Measurements from ENCODE around the gene SPOCK3. TPM values are rescaled to one million over a fixed set of nuclear protein-coding genes. Genes with fewer than 3 reads are reported as not detected.

SPOCK3 gene
- total and polyA plus RNA-seq, 11 donors: 0.06 to 3.0 (median 1.1) TPM; not detected in 1

DNA sequence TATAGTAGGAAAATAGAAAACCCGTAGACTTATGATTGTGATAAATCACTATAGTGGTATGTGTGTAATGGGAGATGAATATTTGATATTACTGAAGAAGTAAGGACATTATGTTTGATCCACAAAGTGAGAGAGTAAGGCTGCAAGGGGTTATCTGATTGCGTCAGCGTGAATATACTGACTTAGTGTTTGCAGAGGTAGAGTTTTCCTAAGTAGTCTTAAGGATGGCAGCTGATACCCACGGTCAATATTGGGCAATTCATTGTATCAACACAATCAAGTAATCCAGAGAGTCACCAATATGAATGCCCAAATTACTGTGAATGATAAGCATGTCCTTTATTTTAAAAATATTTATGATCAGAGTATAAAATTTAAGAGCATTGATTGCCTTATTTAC, 83.7 kb downstream of the SPOCK3 start:
- no peak for ATAC-seq
- no peak for DNase-seq
- no peaks in the 10 kb centered on the region for H3K27me3 ChIP-seq
- H3K4me1 ChIP-seq: no peaks in the 10 kb centered on the region
- 89 to 93% (median 89%) methylated on average over 4 of the region's 4 CpGs for WGBS, 4 donors
- H3K9me3 ChIP-seq: peaks cover 0 to 6% (median 0%) of the 10 kb centered on the region in 12 donors
- H3K36me3 ChIP-seq: no peaks in the 10 kb centered on the region
- H3K4me3 ChIP-seq: no peak overlapping the region
- TF ChIP-seq POLR2A (IDR thresholded peaks at IDR 0.05): no peak
- TF ChIP-seq, protein P1, sequence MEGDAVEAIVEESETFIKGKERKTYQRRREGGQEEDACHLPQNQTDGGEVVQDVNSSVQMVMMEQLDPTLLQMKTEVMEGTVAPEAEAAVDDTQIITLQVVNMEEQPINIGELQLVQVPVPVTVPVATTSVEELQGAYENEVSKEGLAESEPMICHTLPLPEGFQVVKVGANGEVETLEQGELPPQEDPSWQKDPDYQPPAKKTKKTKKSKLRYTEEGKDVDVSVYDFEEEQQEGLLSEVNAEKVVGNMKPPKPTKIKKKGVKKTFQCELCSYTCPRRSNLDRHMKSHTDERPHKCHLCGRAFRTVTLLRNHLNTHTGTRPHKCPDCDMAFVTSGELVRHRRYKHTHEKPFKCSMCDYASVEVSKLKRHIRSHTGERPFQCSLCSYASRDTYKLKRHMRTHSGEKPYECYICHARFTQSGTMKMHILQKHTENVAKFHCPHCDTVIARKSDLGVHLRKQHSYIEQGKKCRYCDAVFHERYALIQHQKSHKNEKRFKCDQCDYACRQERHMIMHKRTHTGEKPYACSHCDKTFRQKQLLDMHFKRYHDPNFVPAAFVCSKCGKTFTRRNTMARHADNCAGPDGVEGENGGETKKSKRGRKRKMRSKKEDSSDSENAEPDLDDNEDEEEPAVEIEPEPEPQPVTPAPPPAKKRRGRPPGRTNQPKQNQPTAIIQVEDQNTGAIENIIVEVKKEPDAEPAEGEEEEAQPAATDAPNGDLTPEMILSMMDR (IDR thresholded peaks at IDR 0.05): no peak
- intact Hi-C loops (cut with DNase I): no loop called here
- no peak overlapping the region for H3K27ac ChIP-seq

DNA sequence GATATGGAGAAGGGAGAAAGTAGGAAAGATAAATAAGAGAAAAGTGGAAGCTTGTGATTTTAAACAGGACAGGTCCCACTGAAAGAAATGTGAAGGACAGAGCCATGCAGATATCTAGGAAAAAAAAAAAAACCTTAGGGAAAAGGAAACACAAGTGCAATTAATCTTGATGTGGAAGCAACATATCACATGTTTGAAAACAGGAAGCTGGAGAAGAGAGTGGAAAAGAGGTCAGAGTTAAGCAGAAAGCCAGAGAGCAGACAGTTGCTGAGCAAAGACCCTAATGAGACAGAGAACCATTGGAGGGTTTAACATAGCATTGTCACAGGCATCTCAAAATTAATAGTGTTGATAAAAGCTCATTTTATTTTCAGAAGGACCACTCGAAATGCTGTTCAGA, 89.7 kb downstream of the SPOCK3 start:
- Histone ChIP-seq H3K4me3 (no peak overlapping the region), H3K36me3 (no peaks in the 10 kb centered on the region), H3K27me3 (no peaks in the 10 kb centered on the region), H3K9me3 (peaks cover 0 to 6% (median 0%) of the 10 kb centered on the region in 12 donors), H3K27ac (no peak overlapping the region), H3K4me1 (no peaks in the 10 kb centered on the region)
- TF ChIP-seq POLR2A (IDR thresholded peaks at IDR 0.05): no peak
- TF ChIP-seq, protein P1 (IDR thresholded peaks at IDR 0.05): no peak
- 31 to 48% (median 45%) methylated on average over 1 of the region's 1 CpG for WGBS, 4 donors
- no peak for DNase-seq
- ATAC-seq: no peak
- intact Hi-C loops (cut with DNase I): loop anchor here in 1 of 10 donors (5.0 kb wide), 1 partner anchor 122 kb away; no protein-coding TSS in a partner anchor

DNA sequence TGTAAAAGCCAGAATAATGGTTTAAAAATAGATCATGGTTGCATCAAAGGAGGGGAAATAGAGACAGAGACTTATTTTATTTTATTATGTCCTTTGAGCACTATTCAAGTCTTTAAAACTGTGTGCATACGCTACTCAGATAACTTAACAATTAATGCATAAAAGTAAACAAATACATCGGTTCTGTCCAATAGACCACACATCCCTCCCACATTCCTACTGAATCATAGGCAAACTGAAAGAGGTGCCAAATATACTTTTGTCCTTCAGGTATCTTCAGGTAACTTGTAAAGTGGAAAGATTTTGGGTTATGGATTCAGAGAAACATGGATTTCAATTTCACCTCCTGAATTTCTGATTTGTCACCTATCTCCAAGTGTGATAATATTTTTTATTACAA, 91.3 kb downstream of the SPOCK3 start:
- intact Hi-C loops (cut with DNase I): loop anchor here in 1 of 10 donors (5.0 kb wide), 1 partner anchor 121 kb away; no protein-coding TSS in a partner anchor
- no peak for ATAC-seq
- 90 to 94% (median 92%) methylated on average over 2 of the region's 2 CpGs for WGBS, 4 donors

DNA sequence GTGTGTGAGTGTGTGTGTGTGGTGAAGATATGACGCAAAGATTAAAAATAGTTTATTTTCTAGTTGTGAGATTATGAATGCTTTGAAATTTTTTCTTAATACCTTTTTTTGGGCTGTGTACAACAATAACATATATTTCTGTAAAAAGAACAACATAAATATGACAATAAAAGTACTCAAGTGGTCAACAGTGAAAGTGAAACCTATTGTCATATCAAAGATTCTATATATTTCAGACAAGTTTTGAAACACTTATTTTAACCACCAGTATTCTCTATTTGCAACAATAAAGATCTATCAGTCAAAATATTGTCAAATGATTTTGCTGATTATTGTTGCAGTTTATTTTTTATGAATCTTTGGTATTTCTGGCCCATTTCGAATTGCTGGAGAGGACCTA, 98.0 kb downstream of the SPOCK3 start:
- no peaks in the 10 kb centered on the region for H3K27me3 ChIP-seq
- DNase-seq (no peak), ATAC-seq (no peak)
- H3K36me3 ChIP-seq: no peaks in the 10 kb centered on the region
- no peak for TF ChIP-seq POLR2A (IDR thresholded peaks at IDR 0.05)
- TF ChIP-seq, protein P1 (IDR thresholded peaks at IDR 0.05): no peak
- WGBS, 4 donors: 85 to 92% (median 87%) methylated on average over 2 of the region's 2 CpGs
- no peak overlapping the region for H3K27ac ChIP-seq
- no peak overlapping the region for H3K4me3 ChIP-seq
- intact Hi-C loops (cut with DNase I): no loop called here
- H3K9me3 ChIP-seq: no peaks in the 10 kb centered on the region
- H3K4me1 ChIP-seq: no peaks in the 10 kb centered on the region

More for the DNA sequence above, 91.3 kb downstream of the SPOCK3 start:
- no peak for TF ChIP-seq POLR2A (IDR thresholded peaks at IDR 0.05)
- TF ChIP-seq, protein P1 (IDR thresholded peaks at IDR 0.05): no peak
- no peak overlapping the region for H3K27ac ChIP-seq
- no peaks in the 10 kb centered on the region for H3K36me3 ChIP-seq
- no peak overlapping the region for H3K4me3 ChIP-seq
- DNase-seq: no peak
- H3K4me1 ChIP-seq: no peaks in the 10 kb centered on the region
- peaks cover 0 to 6% (median 0%) of the 10 kb centered on the region in 12 donors for H3K9me3 ChIP-seq
- no peaks in the 10 kb centered on the region for H3K27me3 ChIP-seq
